Naive thymus-derived CD8-positive, alpha-beta T cell (primary cell): ENCODE data around the gene RIMBP2. TPM values are rescaled to one million over a fixed set of nuclear protein-coding genes. Genes with fewer than 3 reads are reported as not detected.
"Not testable (repeated sequence)": the region's sequence is repeated elsewhere in the genome, so short reads cannot be mapped to it uniquely, and the experiment has no call there.

Experiments used
- ATAC-seq, 2 donors: fragments of 150-1000 bp; cut with Tn5 transposase in 1 of 2; sonication (Bioruptor Pico), chemical (Tn5 transposase) in 1 of 2; 1 replicate in 1 of 2; 2 replicates in 1 of 2; pipeline ENCODE4 v1.10.0; 2021; ENCODE audit warnings: mild to moderate bottlenecking in 2 of 2, moderate library complexity in 2 of 2
- POLR2A ChIA-PET: fragments of 350-600 bp; sonication (Branson Sonifier 250); formaldehyde crosslinking; loops from one replicate; lab custom pipeline; 2021; ENCODE audit warnings: antibody characterized with exemption; lab: Charles Lee
- DNase-seq, 10 donors: peaks; one replicate each; pipeline versions ENCODE4 v3.0.0 to v3.0.0-alpha.2; 2020 to 2022
- H3K27ac Mint-ChIP-seq, 10 donors: one replicate each; pipeline ENCODE4 v1.8.0; 2020 to 2022; ENCODE audit warnings: mild to moderate bottlenecking in 10 of 10, mixed read lengths in 10 of 10, moderate library complexity in 4 of 10, inconsistent platforms in 1 of 10
- H3K27me3 Mint-ChIP-seq, 5 donors: one replicate each; pipeline ENCODE4 v1.8.0; 2021 to 2022; ENCODE audit warnings: mixed read lengths in 5 of 5
- H3K36me3 Mint-ChIP-seq, 3 donors: one replicate each; pipeline ENCODE4 v1.8.0; 2020 to 2022; ENCODE audit warnings: mixed read lengths in 3 of 3, mild to moderate bottlenecking in 2 of 3, inconsistent platforms in 1 of 3
- H3K4me1 Mint-ChIP-seq, 4 donors: one replicate each; pipeline ENCODE4 v1.8.0; 2021 to 2022; ENCODE audit warnings: mixed read lengths in 4 of 4
- H3K4me3 Mint-ChIP-seq, 10 donors: one replicate each; pipeline ENCODE4 v1.8.0; 2020 to 2022; ENCODE audit warnings: mild to moderate bottlenecking in 10 of 10, mixed read lengths in 10 of 10, moderate library complexity in 6 of 10, inconsistent platforms in 1 of 10
- H3K9me3 Mint-ChIP-seq, 9 donors: one replicate each; pipeline ENCODE4 v1.8.0; 2020 to 2022; ENCODE audit warnings: mixed read lengths in 9 of 9, mild to moderate bottlenecking in 3 of 9, inconsistent platforms in 1 of 9, moderate library complexity in 1 of 9
- polyA plus RNA-seq, 3 donors: library from polyadenylated mRNA; unstranded; fragments of 300-500 nt; fragmentation: Illumina TruSeq; gene quantifications; one replicate each; pipeline ENCODE4 v1.2.3, GENCODE V29; 2021
- total RNA-seq, 8 experiments: library from RNA in 2 of 8; stranded (reverse) in 2 of 8; gene quantifications; one replicate each; pipeline ENCODE4 v1.2.3 and lab custom pipeline; 2021 to 2026

Gene RIMBP2
- total RNA-seq (not detected), polyA plus RNA-seq (not detected), total RNA-seq (lab: John Stamatoyannopoulos, UW) (0 to 0.13 (median 0.04) reads per million in 6 experiments)

GRCh38 chr12:130715998-130716968 is at the start of gene RIMBP2:
Gene RIMBP2 (minus strand): TSS chr12:130716299. CDS start chr12:130479013, 237,286 bp downstream.
- no peak within 1 kb of the TSS for H3K27ac Mint-ChIP-seq
- POLR2A ChIA-PET = no interaction called here
- peak within 1 kb of the TSS in 8 of 10 donors; percentile 52 to 76 (median 58) for H3K4me3 Mint-ChIP-seq
- no peak for DNase-seq
- H3K27me3 Mint-ChIP-seq = peaks cover 26 to 85% (median 43%) of the 10 kb centered on the region in 5 donors
- peaks cover 2 to 24% (median 14%) of the 10 kb centered on the region in 4 donors for H3K4me1 Mint-ChIP-seq
- H3K36me3 Mint-ChIP-seq = peaks cover 0 to 14% (median 0%) of the 10 kb centered on the region in 3 donors
- peaks cover 0 to 18% (median 0%) of the 10 kb centered on the region in 9 donors for H3K9me3 Mint-ChIP-seq
- no peak for ATAC-seq

DNA sequence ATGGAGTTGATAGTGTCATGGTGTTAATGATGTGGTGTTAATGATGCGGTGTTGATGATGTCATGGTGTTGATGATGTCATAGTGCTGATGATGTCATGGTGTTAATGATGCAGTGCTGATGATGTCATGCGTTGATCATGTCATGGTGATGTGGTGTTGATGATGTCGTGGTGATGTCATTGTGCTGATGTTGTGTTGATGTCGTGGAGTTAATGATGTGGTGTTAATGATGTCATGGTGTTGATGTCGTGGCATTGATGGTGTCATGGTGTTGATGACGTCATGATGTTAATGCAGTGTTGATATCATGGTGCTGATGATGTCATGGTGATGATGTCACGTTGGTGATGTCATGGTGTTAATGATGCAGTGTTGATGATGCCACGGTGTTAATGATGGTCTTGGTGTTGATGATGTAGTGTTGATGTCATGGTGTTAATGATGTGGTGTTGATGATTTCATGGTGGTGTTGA is 49.1 kb upstream of the RIMBP2 start:
- no peak for ATAC-seq
- Mint-ChIP-seq H3K36me3 (no peaks in the 10 kb centered on the region), H3K9me3 (no peaks in the 10 kb centered on the region), H3K4me1 (peaks cover 5 to 19% (median 8%) of the 10 kb centered on the region in 4 donors), H3K27me3 (peaks cover 0 to 25% (median 6%) of the 10 kb centered on the region in 5 donors), H3K4me3 (no peak overlapping the region), H3K27ac (no peak overlapping the region)
- POLR2A ChIA-PET = no interaction called here
- DNase-seq = no peak

DNA sequence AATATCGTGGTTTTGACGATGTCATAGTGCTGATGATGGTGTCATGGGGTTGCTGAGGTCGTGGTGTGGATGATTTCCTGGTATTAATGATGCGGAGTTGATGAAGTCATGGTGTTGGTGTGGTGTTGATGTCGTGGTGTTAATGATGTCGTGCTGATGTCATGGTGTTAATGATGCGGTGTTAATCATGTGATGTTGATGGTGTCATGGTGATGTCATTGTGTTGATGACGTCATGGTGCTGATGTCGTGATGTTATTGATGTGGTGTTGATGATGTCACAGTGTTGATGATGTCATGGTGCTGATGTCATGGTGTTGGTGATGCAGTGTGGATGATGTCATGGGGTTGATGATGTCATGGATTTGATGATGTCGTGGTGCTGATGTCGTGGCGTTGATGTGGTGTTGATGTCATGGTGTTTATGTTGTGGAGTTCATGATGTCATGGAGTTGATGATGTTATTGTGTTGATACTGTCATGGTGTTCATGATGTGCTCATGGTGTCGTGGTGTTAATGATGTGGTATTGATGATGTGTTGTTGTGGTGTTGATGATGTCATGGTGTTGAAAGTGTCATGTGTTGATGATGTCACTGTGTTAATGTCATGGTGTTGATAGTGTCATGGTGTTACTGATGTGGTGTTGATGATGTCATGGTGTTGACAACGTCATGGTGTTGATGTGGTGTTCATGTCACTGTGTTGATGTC is 48.5 kb upstream of the RIMBP2 start:
- Mint-ChIP-seq H3K9me3 (no peaks in the 10 kb centered on the region), H3K4me3 (no peak overlapping the region), H3K4me1 (peaks cover 5 to 20% (median 9%) of the 10 kb centered on the region in 4 donors), H3K27ac (no peak overlapping the region), H3K27me3 (peaks cover 0 to 30% (median 6%) of the 10 kb centered on the region in 5 donors), H3K36me3 (no peaks in the 10 kb centered on the region)
- POLR2A ChIA-PET = no interaction called here
- DNase-seq (peak in 4 of 10 donors; percentile 10 to 32 (median 16)), ATAC-seq (no peak)

GRCh38 chr12:130764073-130764472 is 48.0 kb upstream of the RIMBP2 start:
- H3K27me3 Mint-ChIP-seq = peaks cover 0 to 30% (median 6%) of the 10 kb centered on the region in 5 donors
- no peak for ATAC-seq

DNA sequence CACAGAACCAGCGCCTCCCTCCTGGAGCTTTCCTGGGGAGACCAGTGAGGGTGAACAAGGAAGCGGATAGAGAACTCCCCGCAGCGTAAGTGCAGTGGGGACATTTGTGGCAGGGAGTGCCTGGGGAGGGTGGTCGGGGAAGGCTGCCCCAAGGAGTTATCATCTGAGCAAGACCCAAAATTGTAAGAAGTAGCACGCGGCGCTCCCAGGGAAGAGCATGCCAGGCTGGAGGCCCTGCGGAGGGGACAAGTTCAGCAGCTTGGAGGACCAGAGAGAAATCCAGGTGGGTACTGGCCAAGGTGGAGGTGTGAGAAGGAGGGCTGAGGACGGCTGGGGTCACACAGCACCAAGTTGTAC is 46.2 kb upstream of the RIMBP2 start:
- Mint-ChIP-seq H3K4me1 (peaks cover 5 to 20% (median 9%) of the 10 kb centered on the region in 4 donors), H3K27ac (peak overlapping the region in 6 of 10 donors; percentile 5 to 55 (median 48)), H3K27me3 (peaks cover 0 to 23% (median 0%) of the 10 kb centered on the region in 5 donors), H3K9me3 (peaks cover 0 to 3% (median 0%) of the 10 kb centered on the region in 9 donors), H3K36me3 (no peaks in the 10 kb centered on the region), H3K4me3 (peak overlapping the region; percentile 56 to 79 (median 70))
- POLR2A ChIA-PET = interaction anchor here (1.6 kb wide), 1 partner anchor 15 kb away, joined by 3 read pairs; no protein-coding TSS in a partner anchor
- DNase-seq = no peak
- no peak for ATAC-seq

More at GRCh38 chr12:130764073-130764472, 48.0 kb upstream of the RIMBP2 start:
- H3K36me3 Mint-ChIP-seq = no peaks in the 10 kb centered on the region
- H3K4me1 Mint-ChIP-seq = peaks cover 5 to 20% (median 9%) of the 10 kb centered on the region in 4 donors
- no peak overlapping the region for H3K4me3 Mint-ChIP-seq
- H3K27ac Mint-ChIP-seq = no peak overlapping the region
- POLR2A ChIA-PET = no interaction called here
- H3K9me3 Mint-ChIP-seq = no peaks in the 10 kb centered on the region
- no peak for DNase-seq

- H3K36me3 Mint-ChIP-seq = no peaks in the 10 kb centered on the region
- H3K9me3 Mint-ChIP-seq = peaks cover 0 to 5% (median 0%) of the 10 kb centered on the region in 9 donors
- peak overlapping the region; percentile 56 to 79 (median 70) for H3K4me3 Mint-ChIP-seq
- peaks cover 5 to 20% (median 9%) of the 10 kb centered on the region in 4 donors for H3K4me1 Mint-ChIP-seq
- ATAC-seq = peak; percentile 61 to 71
- peaks cover 0 to 22% (median 0%) of the 10 kb centered on the region in 5 donors for H3K27me3 Mint-ChIP-seq
- peak; percentile 16 to 75 (median 44) for DNase-seq
- peak overlapping the region in 6 of 10 donors; percentile 5 to 84 (median 48) for H3K27ac Mint-ChIP-seq
- POLR2A ChIA-PET = interaction anchor here (0.5 to 1.6 kb wide), 2 partner anchors 11 to 16 kb away, joined by 3 to 5 read pairs; no protein-coding TSS in a partner anchor
Measured at GRCh38 chr12:130761537-130762318, 45.6 kb upstream of the RIMBP2 start.

- no peak for ATAC-seq
- POLR2A ChIA-PET = interaction anchor here (0.9 kb wide), 1 partner anchor 84 kb away, joined by 3 read pairs; no protein-coding TSS in a partner anchor
- peak in 3 of 10 donors; percentile 2 to 23 (median 22) for DNase-seq
- peak overlapping the region; percentile 88 to 96 (median 93) for H3K27ac Mint-ChIP-seq
- H3K4me1 Mint-ChIP-seq = peaks cover 5 to 12% (median 8%) of the 10 kb centered on the region in 4 donors
- H3K27me3 Mint-ChIP-seq = peaks cover 0 to 3% (median 0%) of the 10 kb centered on the region in 5 donors
- peaks cover 0 to 11% (median 7%) of the 10 kb centered on the region in 3 donors for H3K36me3 Mint-ChIP-seq
- peak overlapping the region; percentile 16 to 82 (median 66) for H3K4me3 Mint-ChIP-seq
- peaks cover 5 to 24% (median 14%) of the 10 kb centered on the region in 9 donors for H3K9me3 Mint-ChIP-seq
Measured at GRCh38 chr12:130754234-130754901, 38.3 kb upstream of the RIMBP2 start.

GRCh38 chr12:130752692-130753230 is 36.7 kb upstream of the RIMBP2 start:
- ATAC-seq = no peak
- no peak overlapping the region for H3K4me3 Mint-ChIP-seq
- H3K9me3 Mint-ChIP-seq = peaks cover 5 to 24% (median 14%) of the 10 kb centered on the region in 9 donors
- POLR2A ChIA-PET = no interaction called here
- H3K4me1 Mint-ChIP-seq = peaks cover 10 to 18% (median 14%) of the 10 kb centered on the region in 4 donors
- DNase-seq = no peak
- peaks cover 0 to 11% (median 7%) of the 10 kb centered on the region in 3 donors for H3K36me3 Mint-ChIP-seq
- no peak overlapping the region for H3K27ac Mint-ChIP-seq
- peaks cover 3 to 6% (median 5%) of the 10 kb centered on the region in 5 donors for H3K27me3 Mint-ChIP-seq

DNA sequence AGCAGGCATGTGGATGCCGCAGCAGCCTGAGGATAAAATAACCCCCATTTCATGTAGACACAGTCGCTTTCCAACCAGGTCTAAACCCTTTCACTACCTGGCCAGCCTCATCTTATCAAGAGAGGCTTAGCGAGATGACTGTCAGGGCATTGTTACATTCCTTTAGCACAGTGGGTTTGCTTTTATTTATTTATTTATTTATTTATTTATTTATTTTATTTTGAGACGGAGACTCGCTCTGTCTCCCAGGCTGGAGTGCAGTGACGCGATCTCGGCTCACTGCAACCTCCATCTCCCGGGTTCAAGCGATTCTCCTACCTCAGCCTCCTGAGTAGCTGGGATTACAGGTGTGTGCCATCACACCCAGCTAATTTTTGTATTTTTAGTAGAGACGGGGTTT is 35.9 kb upstream of the RIMBP2 start:
- H3K4me3 Mint-ChIP-seq, DNase-seq, ATAC-seq, POLR2A ChIA-PET: not testable (repeated sequence)
- Mint-ChIP-seq H3K27me3 (peaks cover 5 to 11% (median 7%) of the 10 kb centered on the region in 5 donors), H3K9me3 (peaks cover 5 to 21% (median 14%) of the 10 kb centered on the region in 9 donors), H3K27ac (peak overlapping the region in 3 of 10 donors; percentile 4 to 49 (median 5)), H3K4me1 (peaks cover 10 to 19% (median 16%) of the 10 kb centered on the region in 4 donors), H3K36me3 (peaks cover 0 to 11% (median 7%) of the 10 kb centered on the region in 3 donors)

DNA sequence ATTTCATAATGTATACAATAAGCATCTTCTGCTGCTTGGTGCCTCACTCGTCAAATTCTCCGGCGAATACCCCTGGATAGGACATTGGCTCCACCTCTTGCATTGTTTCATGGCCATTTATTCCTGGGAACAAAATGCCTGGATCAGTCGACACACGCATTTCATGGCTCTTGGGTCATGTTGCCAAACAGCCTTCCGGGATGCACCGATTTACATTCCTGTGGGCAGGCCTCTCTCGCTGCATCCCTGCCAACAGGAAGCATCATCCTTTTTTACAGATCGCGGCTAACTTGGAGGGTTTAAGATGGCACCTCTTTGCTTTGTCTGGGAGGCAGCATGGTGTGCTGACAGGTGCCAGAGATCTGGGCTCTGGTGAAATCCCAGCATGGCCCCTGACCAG is 32.7 kb upstream of the RIMBP2 start:
- no peaks in the 10 kb centered on the region for H3K36me3 Mint-ChIP-seq
- H3K4me1 Mint-ChIP-seq = peaks cover 5 to 11% (median 7%) of the 10 kb centered on the region in 4 donors
- POLR2A ChIA-PET = no interaction called here
- no peak overlapping the region for H3K4me3 Mint-ChIP-seq
- peaks cover 0 to 9% (median 3%) of the 10 kb centered on the region in 9 donors for H3K9me3 Mint-ChIP-seq
- H3K27ac Mint-ChIP-seq = no peak overlapping the region
- no peak for DNase-seq
- no peak for ATAC-seq
- peaks cover 8 to 27% (median 14%) of the 10 kb centered on the region in 5 donors for H3K27me3 Mint-ChIP-seq
